Osteoblast (primary cell): ENCODE measurements around the gene CMKLR1. TPM values are rescaled to one million over a fixed set of nuclear protein-coding genes. Genes with fewer than 3 reads are reported as not detected.
A peak's percentile ranks its signal among the peaks of the same experiment; 100 is the strongest.

Experiments used
- DNase-seq: peaks from one replicate; pipeline ENCODE4 v3.0.0; 2011; ENCODE audit warnings: low spot score, mixed read lengths; ENCODE audit not compliant: insufficient read length; ENCODE audit errors: missing footprints
- H2AFZ ChIP-seq: 2 replicates; pipeline ENCODE4 v1.6.0; 2011; ENCODE audit warnings: mild to moderate bottlenecking, low read length
- H3K27ac ChIP-seq: 2 replicates; pipeline ENCODE4 v1.5.1; 2011; ENCODE audit warnings: mild to moderate bottlenecking, low read depth, low read length, moderate library complexity
- H3K27me3 ChIP-seq: 2 replicates; pipeline ENCODE4 v1.6.0; 2012; ENCODE audit warnings: mild to moderate bottlenecking, control low read depth, inconsistent platforms, low read length, moderate library complexity; ENCODE audit not compliant: insufficient read depth
- H3K36me3 ChIP-seq: 2 replicates; pipeline ENCODE4 v1.5.1; 2011; ENCODE audit warnings: mild to moderate bottlenecking, low read length, control low read depth, moderate library complexity; ENCODE audit not compliant: insufficient read depth
- H3K4me1 ChIP-seq: 2 replicates; pipeline ENCODE4 v1.5.1; 2011; ENCODE audit warnings: mild to moderate bottlenecking, low read length, control low read depth, moderate library complexity; ENCODE audit not compliant: insufficient read depth
- H3K4me2 ChIP-seq: 2 replicates; pipeline ENCODE4 v1.6.0; 2011; ENCODE audit warnings: mild to moderate bottlenecking, low read length; ENCODE audit not compliant: insufficient read depth
- H3K4me3 ChIP-seq: fragments of 200-600 bp; sonication (generic); 3 replicates; pipeline ENCODE4 v1.5.1; 2012; ENCODE audit warnings: mild to moderate bottlenecking, low read length, inconsistent platforms; ENCODE audit not compliant: insufficient read depth
- H3K79me2 ChIP-seq: 2 replicates; pipeline ENCODE4 v1.6.0; 2012; ENCODE audit warnings: mild to moderate bottlenecking, low read length, control low read depth, inconsistent platforms; ENCODE audit not compliant: insufficient read depth
- H3K9me3 ChIP-seq: 2 replicates; pipeline ENCODE4 v1.5.1; 2011; ENCODE audit warnings: low read depth, low read length, control low read depth
- H4K20me1 ChIP-seq: 2 replicates; pipeline ENCODE4 v1.6.0; 2012; ENCODE audit warnings: mild to moderate bottlenecking, low read length, control low read depth; ENCODE audit not compliant: insufficient read depth
- total RNA-seq: library from RNA; depleted of rRNA; stranded (reverse); fragments of >200 nt; gene quantifications from 2 replicates; pipeline ENCODE4 v1.2.3, GENCODE V29; 2012
- TF ChIP-seq, protein P1 (sequence below): IDR thresholded peaks from 2 replicates; pipeline ENCODE4 v1.5.1; 2011; ENCODE audit warnings: mild to moderate bottlenecking, low read depth, low read length, moderate library complexity; ENCODE audit errors: extremely low read depth

CMKLR1 gene
- total RNA-seq, 1 donor = 9.8 TPM

- Histone ChIP-seq H3K27me3 (no peaks in the 10 kb centered on the region), H3K4me3 (no peak overlapping the region), H2AFZ (no peak overlapping the region), H3K4me1 (peaks cover 21% of the 10 kb centered on the region), H3K9me3 (peaks cover 1% of the 10 kb centered on the region), H4K20me1 (no peaks in the 10 kb centered on the region), H3K27ac (no peak overlapping the region), H3K4me2 (no peak overlapping the region), H3K36me3 (peaks cover 19% of the 10 kb centered on the region), H3K79me2 (no peaks in the 10 kb centered on the region)
- DNase-seq = no peak
- TF ChIP-seq, protein P1, sequence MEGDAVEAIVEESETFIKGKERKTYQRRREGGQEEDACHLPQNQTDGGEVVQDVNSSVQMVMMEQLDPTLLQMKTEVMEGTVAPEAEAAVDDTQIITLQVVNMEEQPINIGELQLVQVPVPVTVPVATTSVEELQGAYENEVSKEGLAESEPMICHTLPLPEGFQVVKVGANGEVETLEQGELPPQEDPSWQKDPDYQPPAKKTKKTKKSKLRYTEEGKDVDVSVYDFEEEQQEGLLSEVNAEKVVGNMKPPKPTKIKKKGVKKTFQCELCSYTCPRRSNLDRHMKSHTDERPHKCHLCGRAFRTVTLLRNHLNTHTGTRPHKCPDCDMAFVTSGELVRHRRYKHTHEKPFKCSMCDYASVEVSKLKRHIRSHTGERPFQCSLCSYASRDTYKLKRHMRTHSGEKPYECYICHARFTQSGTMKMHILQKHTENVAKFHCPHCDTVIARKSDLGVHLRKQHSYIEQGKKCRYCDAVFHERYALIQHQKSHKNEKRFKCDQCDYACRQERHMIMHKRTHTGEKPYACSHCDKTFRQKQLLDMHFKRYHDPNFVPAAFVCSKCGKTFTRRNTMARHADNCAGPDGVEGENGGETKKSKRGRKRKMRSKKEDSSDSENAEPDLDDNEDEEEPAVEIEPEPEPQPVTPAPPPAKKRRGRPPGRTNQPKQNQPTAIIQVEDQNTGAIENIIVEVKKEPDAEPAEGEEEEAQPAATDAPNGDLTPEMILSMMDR = no peak
Measured at GRCh38 chr12:108325549-108325948, 13.6 kb downstream of the CMKLR1 start.

- no peak overlapping the region for H3K4me2 ChIP-seq
- H3K79me2 ChIP-seq = no peaks in the 10 kb centered on the region
- peaks cover 21% of the 10 kb centered on the region for H3K4me1 ChIP-seq
- TF ChIP-seq, protein P1 = no peak
- no peaks in the 10 kb centered on the region for H3K27me3 ChIP-seq
- H3K9me3 ChIP-seq = no peaks in the 10 kb centered on the region
- H3K36me3 ChIP-seq = peaks cover 14% of the 10 kb centered on the region
- peak; percentile 64 for DNase-seq
- no peak overlapping the region for H2AFZ ChIP-seq
- H3K4me3 ChIP-seq = no peak overlapping the region
- no peak overlapping the region for H3K27ac ChIP-seq
- H4K20me1 ChIP-seq = no peaks in the 10 kb centered on the region
Measured at GRCh38 chr12:108325018-108325358, 14.1 kb downstream of the CMKLR1 start.

DNA sequence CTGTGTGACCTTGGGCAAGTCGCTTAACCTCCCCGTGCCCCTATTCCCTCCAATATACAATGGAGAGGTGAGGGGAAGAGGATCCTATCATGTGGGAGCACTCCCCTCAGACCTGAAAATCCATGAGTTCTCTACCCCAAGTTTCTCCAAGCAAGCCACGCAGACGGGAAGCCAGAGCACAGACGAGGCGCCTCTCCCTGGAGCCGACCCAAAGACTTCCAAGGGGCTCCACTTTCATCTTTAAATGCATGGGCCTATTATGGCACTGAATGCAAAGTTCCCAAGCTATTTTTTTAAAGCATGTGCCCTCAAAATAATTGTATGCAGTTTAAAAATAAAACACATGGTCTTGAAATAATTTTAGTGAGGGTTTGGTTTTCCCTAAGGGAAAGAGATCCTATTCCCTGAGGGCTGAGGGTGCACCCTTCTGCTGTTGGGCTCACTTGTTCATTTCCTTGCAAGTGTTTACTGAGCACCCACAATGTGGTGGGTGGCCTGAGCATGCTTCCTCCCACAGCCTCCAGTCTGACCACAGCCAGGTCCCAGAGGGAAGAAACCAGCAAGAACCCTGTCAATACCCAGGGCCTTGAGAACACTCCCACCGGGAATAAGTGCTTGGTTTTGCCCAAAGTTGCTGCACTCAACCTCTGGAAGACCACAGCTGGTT lies 14.6 kb downstream of the CMKLR1 start:
- Histone ChIP-seq H3K36me3 (peaks cover 9% of the 10 kb centered on the region), H3K27me3 (no peaks in the 10 kb centered on the region), H3K4me2 (no peak overlapping the region), H3K4me1 (peaks cover 21% of the 10 kb centered on the region), H3K79me2 (no peaks in the 10 kb centered on the region), H3K27ac (no peak overlapping the region), H3K4me3 (no peak overlapping the region), H2AFZ (no peak overlapping the region), H4K20me1 (no peaks in the 10 kb centered on the region), H3K9me3 (no peaks in the 10 kb centered on the region)
- TF ChIP-seq, protein P1 = no peak
- DNase-seq = no peak

GRCh38 chr12:108323581-108323980 lies 15.5 kb downstream of the CMKLR1 start:
- Histone ChIP-seq H2AFZ (no peak overlapping the region), H3K79me2 (no peaks in the 10 kb centered on the region), H3K27me3 (no peaks in the 10 kb centered on the region), H3K4me2 (no peak overlapping the region), H3K4me1 (peaks cover 20% of the 10 kb centered on the region), H3K36me3 (peaks cover 7% of the 10 kb centered on the region), H3K4me3 (no peak overlapping the region), H3K9me3 (no peaks in the 10 kb centered on the region), H3K27ac (no peak overlapping the region), H4K20me1 (no peaks in the 10 kb centered on the region)
- DNase-seq = no peak
- TF ChIP-seq, protein P1 = no peak
